ENCODE data around the gene GLMN.

GRCh38 chr1:92317836-92318493, 19.2 kb upstream of the GLMN start:
- TF ChIP-seq CTCF (IDR thresholded peaks at IDR 0.05), result no peak
- TF ChIP-seq POLR2AphosphoS5 (IDR thresholded peaks at IDR 0.05), result no peak
- no peak for TF ChIP-seq POLR2A (IDR thresholded peaks at IDR 0.05)

All from sigmoid colon (tissue), 4 donors.